ENCODE measurements around the gene EFL1.

The EFL1 gene

GRCh38 chr15:82129149-82129692 is 133.3 kb downstream of the EFL1 start:
- TF ChIP-seq CTCF (IDR thresholded peaks at IDR 0.05), result no peak
- Histone ChIP-seq H3K9me3 (no peaks in the 10 kb centered on the region), H3K4me1 (peaks cover 0 to 7% (median 0%) of the 10 kb centered on the region in 4 donors), H3K4me3 (no peak overlapping the region), H3K27me3 (no peaks in the 10 kb centered on the region), H3K36me3 (peaks cover 7 to 37% (median 36%) of the 10 kb centered on the region in 3 donors), H3K27ac (no peak overlapping the region)
- no peak for DNase-seq
- intact Hi-C loops (cut with DNase I; ENCODE audit: low total_unique reads), result no loop called here

GRCh38 chr15:82128401-82129148 is 134.0 kb downstream of the EFL1 start:
- peaks cover 7 to 37% (median 29%) of the 10 kb centered on the region in 3 donors for H3K36me3 ChIP-seq

GRCh38 chr15:82127581-82127980 is 135.0 kb downstream of the EFL1 start:
- Histone ChIP-seq H3K27ac (no peak overlapping the region), H3K4me1 (peaks cover 0 to 4% (median 0%) of the 10 kb centered on the region in 4 donors), H3K27me3 (no peaks in the 10 kb centered on the region), H3K9me3 (no peaks in the 10 kb centered on the region), H3K4me3 (no peak overlapping the region), H3K36me3 (peaks cover 7 to 35% (median 27%) of the 10 kb centered on the region in 3 donors)
- intact Hi-C loops (cut with DNase I; ENCODE audit: low total_unique reads), result no loop called here
- TF ChIP-seq CTCF (IDR thresholded peaks at IDR 0.05), result no peak
- no peak for DNase-seq

More at GRCh38 chr15:82128401-82129148, 134.0 kb downstream of the EFL1 start:
- no peaks in the 10 kb centered on the region for H3K9me3 ChIP-seq
- no peak for TF ChIP-seq CTCF (IDR thresholded peaks at IDR 0.05)
- H3K27me3 ChIP-seq, result no peaks in the 10 kb centered on the region
- peaks cover 0 to 7% (median 0%) of the 10 kb centered on the region in 4 donors for H3K4me1 ChIP-seq
- no peak for DNase-seq
- H3K4me3 ChIP-seq, result no peak overlapping the region
- no peak overlapping the region for H3K27ac ChIP-seq
- intact Hi-C loops (cut with DNase I; ENCODE audit: low total_unique reads), result no loop called here

- no peaks in the 10 kb centered on the region for H3K27me3 ChIP-seq
- H3K27ac ChIP-seq, result no peak overlapping the region
- no peak for TF ChIP-seq CTCF (IDR thresholded peaks at IDR 0.05)
- no peak for DNase-seq
- no peaks in the 10 kb centered on the region for H3K9me3 ChIP-seq
- peaks cover 7 to 28% (median 27%) of the 10 kb centered on the region in 3 donors for H3K36me3 ChIP-seq
- intact Hi-C loops (cut with DNase I; ENCODE audit: low total_unique reads), result no loop called here
- no peaks in the 10 kb centered on the region for H3K4me1 ChIP-seq
- H3K4me3 ChIP-seq, result no peak overlapping the region
Measured at GRCh38 chr15:82126346-82126745, 136.2 kb downstream of the EFL1 start.

GRCh38 chr15:82124331-82125263 is 137.9 kb downstream of the EFL1 start:
- Histone ChIP-seq H3K4me3 (no peak overlapping the region), H3K36me3 (peaks cover 0 to 17% (median 16%) of the 10 kb centered on the region in 3 donors), H3K9me3 (no peaks in the 10 kb centered on the region), H3K4me1 (no peaks in the 10 kb centered on the region), H3K27me3 (no peaks in the 10 kb centered on the region), H3K27ac (no peak overlapping the region)
- intact Hi-C loops (cut with DNase I; ENCODE audit: low total_unique reads), result no loop called here
- no peak for TF ChIP-seq CTCF (IDR thresholded peaks at IDR 0.05)
- no peak for DNase-seq
